NCI-H1417 (cell line): ENCODE data around the gene DTNB.
"Not testable (repeated sequence)": the region's sequence is repeated elsewhere in the genome, so short reads cannot be mapped to it uniquely, and the experiment has no call there.

Source experiments
- DNase-seq, 3 experiments: peaks; one replicate each; lab custom pipeline; 2025; lab: John Stamatoyannopoulos, UW

DTNB gene

DNA sequence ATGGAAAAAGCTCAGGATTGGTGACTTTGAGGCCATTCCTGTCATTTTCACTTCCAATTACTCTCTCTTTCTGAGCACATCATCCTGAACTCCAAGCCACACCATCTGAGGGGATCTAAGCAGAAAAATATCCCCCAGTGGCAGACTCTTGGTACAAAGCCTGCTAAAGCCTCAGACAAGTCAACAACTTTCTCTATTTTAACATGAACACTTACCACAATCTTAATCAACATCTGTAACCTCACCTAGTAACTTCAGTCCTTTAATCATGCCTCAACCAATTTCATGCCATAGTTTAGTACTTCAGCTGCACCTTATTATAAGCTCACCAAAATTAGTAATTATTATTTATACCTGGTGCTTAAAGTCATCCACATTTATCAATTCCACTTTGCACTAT is 128.9 kb downstream of the DTNB start:
- no peak for DNase-seq

DNA sequence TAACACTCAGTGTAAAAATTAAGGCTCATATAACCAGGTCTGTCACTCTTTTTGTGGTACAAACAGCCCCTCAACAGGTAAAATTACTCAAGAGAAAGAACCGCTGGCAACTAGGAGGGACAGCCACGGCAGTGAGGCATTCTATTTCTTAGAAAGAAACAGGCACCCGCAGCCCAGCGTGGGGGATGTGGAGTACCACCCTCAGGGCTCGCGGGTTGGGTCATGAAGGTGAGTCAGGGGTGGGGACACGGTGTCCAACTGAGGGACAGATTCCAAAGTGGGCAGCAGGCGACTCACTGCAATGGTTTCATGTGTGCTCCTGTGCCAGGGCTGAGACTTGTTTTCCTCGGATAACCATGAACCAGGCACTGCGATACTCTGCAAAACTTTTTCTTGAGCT is 129.4 kb downstream of the DTNB start:
- no peak for DNase-seq

GRCh38 chr2:25541378-25541777 is 132.0 kb downstream of the DTNB start:
- DNase-seq = no peak

DNA sequence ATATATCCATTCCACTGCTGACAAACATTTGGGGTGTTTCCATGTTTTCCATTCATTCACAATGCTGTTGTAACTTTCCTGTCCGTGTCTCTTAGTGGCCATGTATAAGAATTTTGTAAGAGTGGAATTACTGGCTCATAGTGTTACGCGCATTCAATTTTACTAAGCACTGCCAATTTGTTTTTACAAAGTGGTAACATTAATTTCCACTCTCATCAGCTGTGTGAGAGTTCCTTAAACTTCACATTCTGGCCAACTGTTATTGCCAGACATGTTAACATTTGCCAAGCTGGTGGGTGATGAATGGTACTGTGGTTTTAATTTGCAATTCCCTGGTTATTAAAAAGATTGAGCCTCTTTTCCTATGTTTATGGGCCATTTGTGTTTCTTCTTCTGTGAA is 134.2 kb downstream of the DTNB start:
- DNase-seq = no peak

DNA sequence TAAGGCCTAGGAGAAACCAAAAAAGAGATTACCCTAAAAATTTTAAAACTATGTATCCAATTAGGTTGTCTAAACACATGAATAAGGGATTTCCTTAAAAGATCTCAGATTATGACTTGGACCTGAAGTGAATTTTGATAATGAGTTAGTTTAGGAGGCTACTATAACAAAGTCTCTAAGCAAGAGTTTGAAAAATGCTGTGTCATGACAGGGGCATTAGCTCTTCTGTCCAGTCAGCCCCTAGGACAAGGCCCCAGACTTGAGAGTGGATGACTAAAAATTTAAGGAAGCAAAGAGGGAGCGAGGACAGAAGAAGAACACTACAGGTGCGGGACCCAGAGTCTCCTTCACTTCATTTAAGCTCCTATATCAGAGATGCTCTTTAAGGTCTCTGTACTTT is 135.9 kb downstream of the DTNB start:
- DNase-seq = no peak

- not testable (repeated sequence) for DNase-seq
These were observed 137.7 kb downstream of the DTNB start for GRCh38 chr2:25535411-25536289.

- DNase-seq = not testable (repeated sequence)
These were observed 138.4 kb downstream of the DTNB start for GRCh38 chr2:25534937-25535336.

DNA sequence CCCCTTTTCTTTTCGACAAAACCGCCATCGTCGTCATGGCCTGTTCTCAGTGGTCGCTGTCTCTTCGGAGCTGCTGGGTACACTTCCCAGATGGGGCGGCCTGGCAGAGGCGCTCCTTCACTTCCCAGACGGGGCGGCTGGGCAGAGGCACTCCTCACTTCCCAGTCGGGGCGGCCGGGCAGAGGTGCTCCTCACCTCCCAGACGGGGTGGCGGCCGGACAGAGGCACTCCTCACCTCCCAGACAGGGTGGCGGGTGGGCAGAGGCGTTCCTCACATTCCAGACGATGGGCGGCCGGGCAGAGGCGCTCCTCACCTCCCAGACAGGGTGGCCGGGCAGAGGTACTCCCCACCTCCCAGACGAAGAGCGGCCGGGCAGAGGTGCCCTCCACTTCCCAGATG is 138.9 kb downstream of the DTNB start:
- DNase-seq = no peak

GRCh38 chr2:25533771-25534170 is 139.6 kb downstream of the DTNB start:
- DNase-seq = not testable (repeated sequence)

- DNase-seq = no peak
These were observed 140.9 kb downstream of the DTNB start for GRCh38 chr2:25532521-25532920.

- no peak for DNase-seq
These were observed 144.3 kb downstream of the DTNB start for GRCh38 chr2:25529034-25529433.

- no peak for DNase-seq
These were observed 145.2 kb downstream of the DTNB start for GRCh38 chr2:25528173-25528572.

DNA sequence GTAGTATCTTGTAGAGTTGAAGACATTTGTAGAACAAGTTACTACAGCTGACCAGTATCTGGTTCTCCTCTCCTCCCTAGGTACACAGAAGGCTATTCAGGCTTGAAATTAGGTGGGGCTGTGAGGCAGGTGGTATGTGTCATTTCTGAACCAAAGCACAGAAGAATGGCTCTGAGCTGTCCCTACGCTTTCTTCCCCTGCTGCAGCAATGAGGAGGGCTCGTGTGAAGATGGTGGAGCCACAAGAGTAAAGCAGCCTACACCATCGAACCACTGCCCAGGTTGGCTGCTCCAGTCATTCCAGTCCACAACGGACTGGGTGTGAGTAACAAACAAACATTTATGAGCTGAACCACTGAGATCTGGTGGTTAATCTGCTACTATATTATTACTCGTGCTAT is 148.9 kb downstream of the DTNB start:
- DNase-seq = no peak

DNA sequence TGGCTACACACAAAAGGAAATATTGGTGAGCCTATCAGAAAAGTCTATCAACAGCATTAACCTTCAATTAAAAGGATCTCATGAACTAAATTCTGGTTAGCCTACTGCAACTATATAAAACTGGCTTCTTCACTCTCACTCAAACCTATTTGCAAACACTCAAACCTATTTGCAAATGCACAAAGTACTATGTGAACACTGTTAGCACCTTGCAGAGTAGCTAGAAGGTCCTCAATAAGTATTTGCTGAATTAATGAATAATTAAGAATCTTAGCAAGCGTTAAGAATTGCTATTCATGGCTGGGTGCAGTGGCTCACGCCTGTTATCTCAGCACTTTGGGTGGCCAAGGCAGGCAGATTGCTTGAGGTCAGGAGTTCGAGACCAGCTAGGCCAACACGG is 150.3 kb downstream of the DTNB start:
- DNase-seq = no peak

DNA sequence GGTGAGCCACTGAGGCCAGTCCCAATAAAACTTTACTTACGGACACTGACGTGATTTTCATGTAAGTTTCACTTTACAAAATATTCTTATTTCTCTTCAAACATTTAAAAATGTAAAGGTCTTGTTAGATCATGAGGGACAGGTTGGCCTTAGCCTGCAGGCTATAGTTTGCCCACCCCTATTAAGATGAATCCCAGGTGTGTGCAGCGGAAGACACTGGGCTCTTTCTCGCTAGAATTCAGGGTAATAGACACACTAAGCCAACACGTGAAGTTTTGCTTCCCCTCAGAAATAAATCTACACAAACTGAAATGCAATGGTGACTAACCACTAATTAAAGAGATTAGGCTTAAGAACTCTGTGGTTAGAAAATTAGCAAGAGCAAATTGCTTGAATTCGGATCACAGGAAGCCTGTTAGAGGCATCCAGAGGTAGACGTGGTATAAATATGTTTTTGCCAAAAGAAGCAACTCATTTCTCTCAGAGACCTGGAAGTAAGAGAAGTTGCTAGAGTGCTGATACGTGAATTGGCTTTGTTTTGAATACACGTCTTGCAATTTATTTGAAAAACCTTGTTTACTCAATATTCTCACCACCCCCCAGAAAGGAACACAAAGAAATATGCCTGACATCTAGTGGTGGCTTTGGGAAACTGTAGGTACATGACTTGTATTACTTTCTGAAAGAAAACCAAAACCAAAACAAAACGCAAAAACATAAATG is 151.6 kb downstream of the DTNB start:
- DNase-seq = peak; percentile 61 to 87 (median 82)

DNA sequence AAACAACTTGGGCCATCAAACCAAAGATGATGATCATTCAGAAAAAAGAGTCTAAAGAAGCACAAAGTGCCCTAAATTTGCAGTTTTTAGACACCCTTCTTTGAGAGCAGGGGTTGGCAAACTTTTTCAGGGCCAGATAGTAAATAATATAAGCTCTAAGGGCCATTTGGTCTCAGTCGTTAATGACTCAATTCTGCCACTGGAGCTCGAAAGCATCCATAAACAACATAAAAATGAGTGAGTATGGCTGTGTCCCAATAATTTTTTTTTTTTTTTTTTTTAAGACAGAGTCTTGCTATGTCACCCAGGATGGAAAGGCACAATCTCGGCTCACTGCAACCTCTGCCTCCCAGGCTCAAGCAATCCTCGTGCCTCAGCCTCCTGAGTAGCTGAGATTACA is 152.3 kb downstream of the DTNB start:
- DNase-seq = peak in 1 of 3 experiments; percentile 51

DNA sequence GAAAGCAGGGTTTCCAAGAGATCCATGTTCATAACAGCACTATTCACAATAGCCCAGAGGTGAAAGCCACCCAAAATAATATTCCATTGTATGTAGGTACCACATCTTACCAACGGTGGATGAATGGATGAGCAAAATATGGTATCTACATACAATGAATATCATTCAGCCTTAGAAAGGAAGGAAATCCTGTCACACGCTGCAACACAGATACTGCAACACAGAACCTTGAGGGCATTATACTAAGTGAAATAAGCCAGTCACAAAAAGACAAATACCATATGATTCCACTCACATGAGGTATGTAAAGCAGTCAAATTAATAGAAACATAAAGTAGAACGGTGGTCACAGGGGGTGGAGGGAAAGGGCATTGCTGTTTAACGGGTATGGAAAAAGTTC is 155.7 kb downstream of the DTNB start:
- DNase-seq = no peak

GRCh38 chr2:25514043-25514637 is 159.2 kb downstream of the DTNB start:
- DNase-seq = no peak

DNA sequence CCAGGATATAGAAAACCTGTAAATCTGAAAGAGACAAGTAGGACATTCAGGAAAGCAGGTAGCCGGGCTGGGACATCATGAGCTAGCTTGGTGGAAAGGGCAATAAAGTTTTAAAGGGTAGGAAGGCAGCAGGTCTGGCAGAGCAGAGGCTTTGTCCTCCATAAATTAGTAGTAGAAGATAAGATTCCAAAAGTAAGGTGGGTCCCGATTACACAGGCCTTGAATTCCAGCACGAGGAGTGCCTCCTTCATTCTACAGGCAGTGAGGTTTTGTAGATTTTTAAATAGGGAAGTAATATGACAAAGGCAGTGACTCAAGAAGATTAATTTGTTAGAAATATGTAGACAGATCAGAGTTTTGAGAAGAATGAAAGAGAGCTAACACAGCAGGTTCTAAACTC is 160.7 kb downstream of the DTNB start:
- no peak for DNase-seq

DNA sequence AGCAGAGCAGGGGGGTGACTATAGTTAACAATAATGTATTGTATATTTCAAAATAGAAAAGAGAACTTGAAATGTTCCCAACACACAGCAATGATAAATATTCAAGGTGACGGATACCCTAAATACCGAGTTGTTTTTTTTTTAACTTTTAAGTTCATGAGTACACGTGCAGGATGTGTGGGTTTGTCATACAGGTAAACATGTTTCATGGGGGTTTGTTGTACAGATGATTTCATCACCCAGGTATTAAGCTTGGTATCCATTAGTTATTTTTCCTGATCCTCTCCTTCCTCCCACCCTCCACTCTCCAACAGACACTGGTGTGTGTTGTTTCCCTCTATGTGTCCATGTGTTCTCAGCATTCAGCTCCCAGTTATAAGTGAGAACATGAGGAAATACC is 167.2 kb downstream of the DTNB start:
- no peak for DNase-seq

DNA sequence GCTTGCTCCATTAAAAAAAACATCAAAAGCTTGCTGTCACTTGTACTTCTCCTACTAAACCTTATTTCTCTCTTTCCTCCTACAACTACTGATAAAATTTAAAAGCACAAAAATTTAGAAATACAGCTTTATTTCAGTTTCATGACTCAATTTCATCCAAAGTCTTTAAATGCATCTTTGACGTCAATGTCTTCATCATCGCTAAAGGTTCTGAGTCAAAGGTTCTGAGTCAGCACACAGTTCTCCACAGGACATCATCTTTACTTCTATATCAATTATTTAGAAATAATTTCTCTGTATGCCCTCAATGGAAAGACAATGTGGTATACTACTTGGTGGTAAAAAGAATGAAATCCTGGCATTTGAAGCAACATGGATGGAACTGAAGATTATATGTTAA is 167.8 kb downstream of the DTNB start:
- DNase-seq = no peak

GRCh38 chr2:25505182-25505581 is 168.2 kb downstream of the DTNB start:
- DNase-seq = no peak

DNA sequence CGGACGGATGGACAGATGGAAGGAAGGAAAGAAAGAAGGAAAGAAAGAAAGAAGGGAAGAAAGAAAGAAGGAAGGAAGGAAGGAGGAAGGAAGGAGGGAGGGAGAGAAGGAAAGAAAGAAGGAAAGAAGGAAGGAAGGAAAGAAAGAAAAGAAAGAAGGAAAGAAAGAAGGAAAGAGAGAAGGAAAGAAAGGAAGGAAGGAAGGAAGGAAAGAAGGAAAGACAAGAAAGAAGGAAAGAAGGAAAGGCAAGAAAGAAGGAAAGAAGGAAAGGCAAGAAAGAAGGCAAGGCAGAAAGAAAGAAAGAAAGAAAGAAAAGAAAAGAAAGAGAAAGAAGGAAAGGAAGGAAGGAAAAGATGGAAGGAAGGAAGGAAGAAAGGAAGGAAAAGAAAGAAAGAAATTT is 169.1 kb downstream of the DTNB start:
- DNase-seq = no peak
